ENCODE measurements around the gene MRS2. TPM values are rescaled to one million over a fixed set of nuclear protein-coding genes. Genes with fewer than 3 reads are reported as not detected.

MRS2 gene
- total RNA-seq, 1 donor from 2014 or later = 43.2 TPM

- no peaks in the 10 kb centered on the region for H3K4me1 Mint-ChIP-seq (ENCODE audit: unreplicated experiment)
- DNase-seq (ENCODE audit: extremely low spot score, unreplicated experiment) = no peak
- no peak overlapping the region for H3K4me3 Mint-ChIP-seq
- no peak overlapping the region for H3K27ac Mint-ChIP-seq
- H3K36me3 Mint-ChIP-seq = no peaks in the 10 kb centered on the region
- no peak for TF ChIP-seq CTCF (conservative IDR thresholded peaks at IDR 0.05)
- H3K9me3 Mint-ChIP-seq = no peaks in the 10 kb centered on the region
- H3K27me3 Mint-ChIP-seq = no peaks in the 10 kb centered on the region
These were observed 61.7 kb downstream of the MRS2 start for GRCh38 chr6:24464253-24465038.

- Mint-ChIP-seq H3K4me3 (no peak overlapping the region), H3K36me3 (no peaks in the 10 kb centered on the region), H3K27ac (no peak overlapping the region), H3K4me1 (ENCODE audit: unreplicated experiment) (no peaks in the 10 kb centered on the region), H3K9me3 (no peaks in the 10 kb centered on the region), H3K27me3 (no peaks in the 10 kb centered on the region)
- TF ChIP-seq CTCF (conservative IDR thresholded peaks at IDR 0.05) = no peak
- no peak for DNase-seq (ENCODE audit: extremely low spot score, unreplicated experiment)
These were observed 67.1 kb downstream of the MRS2 start for GRCh38 chr6:24469811-24470210.

- no peaks in the 10 kb centered on the region for H3K27me3 Mint-ChIP-seq
- no peak for TF ChIP-seq CTCF (conservative IDR thresholded peaks at IDR 0.05)
These were observed 69.4 kb downstream of the MRS2 start for GRCh38 chr6:24472181-24472580.

More at GRCh38 chr6:24472181-24472580, 69.4 kb downstream of the MRS2 start:
- Mint-ChIP-seq H3K27ac (peak overlapping the region; percentile 81), H3K36me3 (no peaks in the 10 kb centered on the region), H3K9me3 (no peaks in the 10 kb centered on the region), H3K4me1 (ENCODE audit: unreplicated experiment) (no peaks in the 10 kb centered on the region), H3K4me3 (no peak overlapping the region)
- no peak for DNase-seq (ENCODE audit: extremely low spot score, unreplicated experiment)

Other genes starting within 250 kb of the MRS2 start
- gene DCDC2, start 44.9 kb upstream of the MRS2 start, total RNA-seq (ENCODE audit: low replicate concordance) = 5.5 and 8.7 TPM in 2 replicates
- 1.2 and 3.8 TPM in 2 replicates for gene GPLD1, start 86.6 kb downstream of the MRS2 start, total RNA-seq (ENCODE audit: low replicate concordance)
- gene ALDH5A1, start 92.0 kb downstream of the MRS2 start, total RNA-seq (ENCODE audit: low replicate concordance) = 9.6 and 14.7 TPM in 2 replicates
- 0.29 and 0.39 TPM in 2 replicates for gene KIAA0319, start 243.3 kb downstream of the MRS2 start, total RNA-seq (ENCODE audit: low replicate concordance)